Measurements from ENCODE around the gene UBAC2. TPM values are rescaled to one million over a fixed set of nuclear protein-coding genes. Genes with fewer than 3 reads are reported as not detected.

The UBAC2 gene
- polyA plus RNA-seq, 3 donors = 59.6 to 113 (median 96.7) TPM

- H3K27me3 ChIP-seq (ENCODE audit: control insufficient read depth in 2 of 2, insufficient read depth in 2 of 2, low read length in 2 of 2) = no peaks in the 10 kb centered on the region
- peaks cover 0 to 1% (median 0%) of the 10 kb centered on the region in 3 donors for H3K27me3 Mint-ChIP-seq (ENCODE audit: low read depth in 3 of 3)
- no peaks in the 10 kb centered on the region for H4K20me1 ChIP-seq (ENCODE audit: insufficient read depth, low read length)
- H2AFZ ChIP-seq (ENCODE audit: insufficient read depth, low read depth, low read length, poor library complexity, severe bottlenecking) = no peak overlapping the region
- no peak for DNase-seq
- intact Hi-C loops (cut with micrococcal nuclease) = loop anchor here (5.0 to 10.0 kb wide), 3 partner anchors 52 to 92 kb away; no protein-coding TSS in a partner anchor
- peaks cover 17 to 52% of the 10 kb centered on the region in 2 donors for H3K36me3 ChIP-seq (replicated peaks in 1 of 2; ENCODE audit: control insufficient read depth in 1 of 2, insufficient read depth in 2 of 2, low read length in 2 of 2)
- no peak overlapping the region for H3K4me3 ChIP-seq (replicated peaks in 1 of 3; ENCODE audit: low read depth in 2 of 3, low read length in 3 of 3)
- peaks cover 67% of the 10 kb centered on the region for H3K4me1 Mint-ChIP-seq
- peaks cover 67 to 74% of the 10 kb centered on the region in 2 donors for H3K36me3 Mint-ChIP-seq
- no peak overlapping the region for H3K9ac ChIP-seq (ENCODE audit: insufficient read depth, low read length, poor library complexity, severe bottlenecking)
- WGBS (ENCODE audit: insufficient coverage) = 95% methylated on average over 8 of the region's 9 CpGs
- H3K4me1 ChIP-seq (ENCODE audit: control insufficient read depth in 1 of 2, insufficient read depth in 2 of 2, low read length in 2 of 2) = peaks cover 40 to 51% of the 10 kb centered on the region in 2 donors
- no peak overlapping the region for H3K4me2 ChIP-seq (replicated peaks; ENCODE audit: extremely low read depth, low read length, poor library complexity, severe bottlenecking)
- H3K27ac Mint-ChIP-seq = peak overlapping the region; percentile 83 to 97 (median 95)
- peak overlapping the region in 1 of 2 donors; percentile 89 for H3K27ac ChIP-seq (ENCODE audit: low read depth in 1 of 2, low read length in 2 of 2)
- H3K4me3 Mint-ChIP-seq = no peak overlapping the region
- TF ChIP-seq CTCF (IDR thresholded peaks at IDR 0.05) = no peak
- no peaks in the 10 kb centered on the region for H3K79me2 ChIP-seq (ENCODE audit: insufficient read depth, low read length)
- H3K9me3 Mint-ChIP-seq = no peaks in the 10 kb centered on the region
- no peaks in the 10 kb centered on the region for H3K9me3 ChIP-seq (replicated peaks in 1 of 2; ENCODE audit: control insufficient read depth in 1 of 2, insufficient read depth in 1 of 2, low read length in 2 of 2)
Measured at GRCh38 chr13:99376924-99377323, 176.3 kb downstream of the UBAC2 start.

- Histone ChIP-seq H3K4me2 (replicated peaks; ENCODE audit: extremely low read depth, low read length, poor library complexity, severe bottlenecking) (no peak overlapping the region), H3K9me3 (replicated peaks in 1 of 2; ENCODE audit: control insufficient read depth in 1 of 2, insufficient read depth in 1 of 2, low read length in 2 of 2) (no peaks in the 10 kb centered on the region), H2AFZ (ENCODE audit: insufficient read depth, low read depth, low read length, poor library complexity, severe bottlenecking) (no peak overlapping the region), H3K27ac (ENCODE audit: low read depth in 1 of 2, low read length in 2 of 2) (no peak overlapping the region), H3K36me3 (replicated peaks in 1 of 2; ENCODE audit: control insufficient read depth in 1 of 2, insufficient read depth in 2 of 2, low read length in 2 of 2) (peaks cover 14 to 45% of the 10 kb centered on the region in 2 donors), H4K20me1 (ENCODE audit: insufficient read depth, low read length) (no peaks in the 10 kb centered on the region), H3K4me1 (ENCODE audit: control insufficient read depth in 1 of 2, insufficient read depth in 2 of 2, low read length in 2 of 2) (peaks cover 45 to 53% of the 10 kb centered on the region in 2 donors), H3K27me3 (ENCODE audit: control insufficient read depth in 2 of 2, insufficient read depth in 2 of 2, low read length in 2 of 2) (no peaks in the 10 kb centered on the region), H3K79me2 (ENCODE audit: insufficient read depth, low read length) (no peaks in the 10 kb centered on the region), H3K4me3 (replicated peaks in 1 of 3; ENCODE audit: low read depth in 2 of 3, low read length in 3 of 3) (no peak overlapping the region), H3K9ac (ENCODE audit: insufficient read depth, low read length, poor library complexity, severe bottlenecking) (no peak overlapping the region)
- Mint-ChIP-seq H3K27me3 (ENCODE audit: low read depth in 3 of 3) (peaks cover 0 to 1% (median 0%) of the 10 kb centered on the region in 3 donors), H3K4me3 (no peak overlapping the region), H3K4me1 (peaks cover 68% of the 10 kb centered on the region), H3K36me3 (peaks cover 65 to 70% of the 10 kb centered on the region in 2 donors), H3K9me3 (no peaks in the 10 kb centered on the region), H3K27ac (peak overlapping the region in 3 of 7 donors; percentile 21 to 91 (median 54))
- intact Hi-C loops (cut with micrococcal nuclease) = loop anchor here (5.0 to 10.0 kb wide), 3 partner anchors 53 to 93 kb away; no protein-coding TSS in a partner anchor
- TF ChIP-seq CTCF (IDR thresholded peaks at IDR 0.05) = no peak
- 95% methylated on average over 7 of the region's 8 CpGs for WGBS (ENCODE audit: insufficient coverage)
- DNase-seq = no peak
Measured at GRCh38 chr13:99377641-99378040, 177.0 kb downstream of the UBAC2 start.

All from CD14-positive monocyte (primary cell).